H1 (cell line): ENCODE measurements around the gene RALGDS. TPM values are rescaled to one million over a fixed set of nuclear protein-coding genes. Genes with fewer than 3 reads are reported as not detected.

Experiments used
- CTCF ChIA-PET: fragments of 300-600 bp; sonication (Branson Sonifier 250); formaldehyde crosslinking; loops from one replicate; lab custom pipeline; 2021; ENCODE audit not compliant: partially characterized antibody; lab: Charles Lee
- POLR2A ChIA-PET: fragments of 300-600 bp; sonication (Branson Sonifier 250); formaldehyde crosslinking; loops from one replicate; lab custom pipeline; 2021; ENCODE audit warnings: inconsistent platforms; ENCODE audit not compliant: partially characterized antibody; lab: Charles Lee
- DNase-seq, 2 experiments: peaks; one replicate each; pipeline versions ENCODE4 v3.0.0 to v3.0.0-alpha.2; 2010 to 2022; ENCODE audit warnings: low spot score in 2 of 2, low read depth in 1 of 2, mixed read lengths in 1 of 2
- FAIRE-seq: peaks from 2 replicates; lab custom pipeline; 2011; peaks lifted over from hg19 to GRCh38; lab: Jason Lieb, UNC
- H2AFZ ChIP-seq: 2 replicates; pipeline ENCODE4 v1.8.1; 2012; ENCODE audit warnings: low read length, inconsistent platforms
- H2AK5ac ChIP-seq: 2 replicates; pipeline ENCODE4 v1.6.1; 2013; ENCODE audit warnings: low read depth, low read length
- H2BK120ac ChIP-seq: replicated peaks from 2 replicates; pipeline ENCODE3; 2013; ENCODE audit warnings: low read depth, low read length, inconsistent platforms
- H2BK12ac ChIP-seq: 2 replicates; pipeline ENCODE4 v1.6.1; 2013; ENCODE audit warnings: low read depth, low read length
- H2BK15ac ChIP-seq: 2 replicates; pipeline ENCODE4 v1.6.1; 2013; ENCODE audit warnings: low read length
- H2BK20ac ChIP-seq: 2 replicates; pipeline ENCODE4 v1.6.1; 2013; ENCODE audit warnings: low read length
- H2BK5ac ChIP-seq: 2 replicates; pipeline ENCODE4 v1.6.1; 2013; ENCODE audit warnings: low read depth, low read length
- H3K14ac ChIP-seq: 2 replicates; pipeline ENCODE4 v1.6.1; 2013; ENCODE audit warnings: inconsistent platforms; ENCODE audit not compliant: insufficient read length
- H3K18ac ChIP-seq: 2 replicates; pipeline ENCODE4 v1.6.1; 2013; ENCODE audit warnings: low read length; ENCODE audit errors: extremely low read depth
- H3K23ac ChIP-seq: 2 replicates; pipeline ENCODE4 v1.6.1; 2013; ENCODE audit warnings: inconsistent platforms; ENCODE audit not compliant: insufficient read length
- H3K23me2 ChIP-seq: 2 replicates; pipeline ENCODE4 v1.6.1; 2013; ENCODE audit warnings: low read depth, low read length
- H3K27ac ChIP-seq: 2 replicates; pipeline ENCODE4 v1.6.1; 2011; ENCODE audit warnings: low read depth, low read length, inconsistent platforms
- H3K27me3 ChIP-seq, 4 experiments: replicated peaks in 1 of 4; 1 replicate in 1 of 4; 2 replicates in 3 of 4; pipeline versions ENCODE4 v1.6.1 to v1.8.1; 2011 to 2013; ENCODE audit warnings: low read length in 3 of 4, mild to moderate bottlenecking in 3 of 4, inconsistent platforms in 2 of 4, mixed read lengths in 2 of 4, moderate library complexity in 1 of 4; ENCODE audit not compliant: control insufficient read depth in 3 of 4, insufficient read depth in 3 of 4; ENCODE audit errors: extremely low read depth in 1 of 4
- H3K36me3 ChIP-seq, 4 experiments: 2 replicates each; pipeline versions ENCODE4 v1.6.1 to v1.8.1; 2011 to 2013; ENCODE audit warnings: mild to moderate bottlenecking in 4 of 4, low read length in 3 of 4, moderate library complexity in 2 of 4, control low read depth in 1 of 4, inconsistent platforms in 1 of 4; ENCODE audit not compliant: insufficient read depth in 4 of 4, control insufficient read depth in 2 of 4
- H3K4ac ChIP-seq: replicated peaks from 2 replicates; pipeline ENCODE3; 2013; ENCODE audit warnings: low read length, low read depth, mixed read lengths, inconsistent platforms; ENCODE audit not compliant: insufficient read length
- H3K4me1 ChIP-seq, 4 experiments: replicated peaks in 1 of 4; 1 replicate in 1 of 4; 2 replicates in 3 of 4; pipeline versions ENCODE4 v1.6.1 to v1.8.1; 2011 to 2013; ENCODE audit warnings: low read length in 3 of 4, inconsistent platforms in 2 of 4, mixed read lengths in 1 of 4; ENCODE audit not compliant: insufficient read depth in 4 of 4, control insufficient read depth in 3 of 4
- H3K4me2 ChIP-seq, 2 experiments: 2 replicates each; pipeline versions ENCODE4 v1.6.1 to v1.8.1; 2011 to 2013; ENCODE audit warnings: low read depth in 2 of 2, low read length in 2 of 2, control low read depth in 1 of 2, inconsistent platforms in 1 of 2, mild to moderate bottlenecking in 1 of 2; ENCODE audit not compliant: insufficient read depth in 1 of 2
- H3K4me3 ChIP-seq, 4 experiments: fragments of 200-600, 300-600 bp in 1 of 4; sonication (generic), shearing (Covaris generic), sonication (Bioruptor Twin) in 1 of 4; 2 replicates each; pipeline versions ENCODE4 v1.5.1 to v1.8.1; 2011 to 2016; ENCODE audit warnings: low read length in 4 of 4, low read depth in 3 of 4, control low read depth in 2 of 4, inconsistent platforms in 2 of 4, mild to moderate bottlenecking in 2 of 4, mixed read lengths in 1 of 4, moderate library complexity in 1 of 4; ENCODE audit not compliant: insufficient read depth in 2 of 4; ENCODE audit errors: extremely low read depth in 1 of 4
- H3K56ac ChIP-seq: replicated peaks from 2 replicates; pipeline ENCODE3; 2013; ENCODE audit warnings: low read depth, mild to moderate bottlenecking, mixed read lengths, low read length, inconsistent platforms; ENCODE audit not compliant: insufficient read length
- H3K79me1 ChIP-seq: 2 replicates; pipeline ENCODE4 v1.6.1; 2013; ENCODE audit warnings: low read depth, low read length, control low read depth
- H3K79me2 ChIP-seq, 2 experiments: 2 replicates each; pipeline versions ENCODE4 v1.6.1 to v1.8.1; 2012 to 2013; ENCODE audit warnings: low read length in 2 of 2, mild to moderate bottlenecking in 2 of 2, inconsistent platforms in 1 of 2; ENCODE audit not compliant: insufficient read depth in 2 of 2, control insufficient read depth in 1 of 2
- H3K9ac ChIP-seq, 4 experiments: replicated peaks in 1 of 4; 1 replicate in 1 of 4; 2 replicates in 3 of 4; pipeline versions ENCODE4 v1.6.1 to v1.8.1; 2011 to 2013; ENCODE audit warnings: low read depth in 3 of 4, low read length in 3 of 4, control low read depth in 2 of 4, mild to moderate bottlenecking in 2 of 4, moderate library complexity in 2 of 4, inconsistent platforms in 1 of 4; ENCODE audit errors: extremely low read depth in 1 of 4
- H3K9me3 ChIP-seq, 2 experiments: 2 replicates each; pipeline versions ENCODE4 v1.6.1 to v1.8.1; 2012 to 2013; ENCODE audit warnings: mild to moderate bottlenecking in 2 of 2, moderate library complexity in 2 of 2, control low read depth in 1 of 2, inconsistent platforms in 1 of 2, low read depth in 1 of 2, low read length in 1 of 2, mixed read lengths in 1 of 2; ENCODE audit not compliant: insufficient read depth in 2 of 2
- H4K20me1 ChIP-seq, 2 experiments: replicated peaks in 1 of 2; 2 replicates each; pipeline versions ENCODE3 to v1.8.1; 2011 to 2013; ENCODE audit warnings: inconsistent platforms in 2 of 2, low read length in 2 of 2, mild to moderate bottlenecking in 1 of 2; ENCODE audit not compliant: insufficient read depth in 2 of 2, control insufficient read depth in 1 of 2
- H4K5ac ChIP-seq: 2 replicates; pipeline ENCODE4 v1.6.1; 2013; ENCODE audit warnings: low read length, low read depth, mixed read lengths, inconsistent platforms; ENCODE audit not compliant: insufficient read length
- H4K8ac ChIP-seq: 2 replicates; pipeline ENCODE4 v1.8.0; 2013; ENCODE audit warnings: mild to moderate bottlenecking, moderate library complexity, low read length, inconsistent platforms; ENCODE audit not compliant: insufficient read depth; ENCODE audit errors: extremely low read depth
- H4K91ac ChIP-seq: replicated peaks from 2 replicates; pipeline ENCODE3; 2013; ENCODE audit warnings: low read length, mixed read lengths, inconsistent platforms; ENCODE audit not compliant: insufficient read length
- CHD2 ChIP-seq: IDR thresholded peaks from 2 replicates; pipeline ENCODE4 v1.6.1; 2012; ENCODE audit warnings: low read length, improper control_type of control experiment
- EZH2 ChIP-seq: fragments of 200-600 bp; sonication (generic); IDR thresholded peaks from 2 replicates; pipeline ENCODE4 v1.7.1; 2012; ENCODE audit warnings: low read depth, mild to moderate bottlenecking, moderate library complexity, low read length, inconsistent platforms; ENCODE audit not compliant: severe bottlenecking
- KDM5A ChIP-seq: fragments of 200-600 bp; IDR thresholded peaks from 2 replicates; pipeline ENCODE4 v1.7.1; 2012; ENCODE audit warnings: mild to moderate bottlenecking, low read length, inconsistent platforms, mixed read lengths
- PHF8 ChIP-seq: fragments of 200-600 bp; sonication (generic); conservative IDR thresholded peaks from 2 replicates; pipeline ENCODE4 v1.7.1; 2012; ENCODE audit warnings: low read depth, mild to moderate bottlenecking, inconsistent platforms, low read length, moderate library complexity
- POLR2A ChIP-seq, 2 experiments: IDR thresholded peaks; 1 replicate in 1 of 2; 2 replicates in 1 of 2; pipeline ENCODE4 v1.6.1; 2011; ENCODE audit warnings: low read depth in 2 of 2, low read length in 2 of 2, mild to moderate bottlenecking in 2 of 2; ENCODE audit errors: control extremely low read depth in 1 of 2
- RXRA ChIP-seq: IDR thresholded peaks from 2 replicates; pipeline ENCODE4 v1.6.1; 2011; ENCODE audit warnings: low read depth, mild to moderate bottlenecking, low read length, moderate library complexity; ENCODE audit not compliant: insufficient read depth
- SAP30 ChIP-seq: fragments of 300-600 bp; sonication (generic); IDR thresholded peaks from 2 replicates; pipeline ENCODE4 v1.7.1; 2012; ENCODE audit warnings: low read length, moderate library complexity, mild to moderate bottlenecking, inconsistent platforms; ENCODE audit not compliant: insufficient read depth, insufficient replicate concordance
- SIN3A ChIP-seq, 2 experiments: IDR thresholded peaks in 1 of 2; conservative IDR thresholded peaks in 1 of 2; 2 replicates each; pipeline ENCODE4 v1.6.1; 2011 to 2012; ENCODE audit warnings: low read length in 2 of 2, improper control_type of control experiment in 1 of 2, low read depth in 1 of 2, mild to moderate bottlenecking in 1 of 2
- SUZ12 ChIP-seq: fragments of 200-600 bp; sonication (generic); IDR thresholded peaks from 2 replicates; pipeline ENCODE4 v1.6.1; 2012; ENCODE audit warnings: mild to moderate bottlenecking, inconsistent platforms, low read length, moderate library complexity, mixed read lengths
- TBP ChIP-seq: IDR thresholded peaks from 2 replicates; pipeline ENCODE4 v1.6.1; 2011; ENCODE audit warnings: low read depth, low read length, improper control_type of control experiment
- WGBS, 2 experiments: shearing (Covaris generic) in 1 of 2; methylation state at CpG; one replicate each; pipeline versions ENCODE4 v1.1.6 to v1.1.7; 2013 to 2015; ENCODE audit warnings: low lambda C conversion rate in 2 of 2, mixed read lengths in 2 of 2, inconsistent platforms in 1 of 2, low coverage in 1 of 2, missing lambda C conversion rate in 1 of 2; ENCODE audit not compliant: insufficient replicate concordance in 2 of 2, insufficient coverage in 1 of 2, insufficient read length in 1 of 2; ENCODE audit errors: extremely low coverage in 1 of 2, missing lambda C conversion rate in 1 of 2; 5-methylcytosine and 5-hydroxymethylcytosine counted together
- polyA plus RNA-seq, 7 experiments: library from polyadenylated mRNA; depleted of rRNA in 3 of 7; stranded (reverse) in 5 of 7; unstranded in 2 of 7; fragments of >200 nt in 5 of 7; fragments of 200-250 nt in 2 of 7; gene quantifications; 1 replicate in 5 of 7; 2 replicates in 1 of 7; 4 replicates in 1 of 7; pipeline versions ENCODE4 v1.2.1 to v1.2.3, GENCODE V29; 2011 to 2013; ENCODE audit warnings: missing spikeins in 2 of 7, mixed read lengths in 2 of 7
- total RNA-seq: library from RNA; stranded (reverse); fragmentation: NEBNext Ultra II Directional; extraction: Animal tissue kit (Norgen Biotek cat#: 25700); gene quantifications from 2 replicates; pipeline ENCODE4 v1.2.1, GENCODE V29; 2021

Gene RALGDS
- total and polyA plus RNA-seq, 2 of the 8 experiments (the other 6 are each of a cell fraction or from before 2014, with no cell fraction given), result 14.5 to 25.5 TPM

GRCh38 chr9:133148199-133149129, 27.4 kb upstream of the RALGDS start:
- Histone ChIP-seq H3K27me3 (peaks cover 0 to 11% (median 0%) of the 10 kb centered on the region in 4 experiments; a peak in 2 of 7 replicates), H2BK20ac (no peak overlapping the region), H3K23ac (no peak overlapping the region), H3K14ac (peak overlapping the region; percentile 74), H3K4ac (peak overlapping the region; percentile 44), H4K8ac (peak overlapping the region; percentile 73; the same call in 1 of the 2 replicates), H3K4me3 (peak overlapping the region; percentile 73 to 82 (median 76)), H3K27ac (peak overlapping the region; percentile 72; the same call in 1 of the 2 replicates), H3K9me3 (no peaks in the 10 kb centered on the region), H3K36me3 (no peaks in the 10 kb centered on the region), H3K9ac (peak overlapping the region; percentile 64 to 95 (median 85)), H2BK15ac (no peak overlapping the region), H2BK5ac (peak overlapping the region; percentile 52; the same call in 1 of the 2 replicates), H2BK120ac (no peak overlapping the region), H4K20me1 (peaks cover 10 to 25% of the 10 kb centered on the region in 2 experiments), H3K79me1 (no peaks in the 10 kb centered on the region), H3K18ac (peak overlapping the region; percentile 83), H4K91ac (peak overlapping the region; percentile 91), H4K5ac (peak overlapping the region; percentile 15), H3K4me2 (peak overlapping the region; percentile 85 to 88), H2AFZ (peak overlapping the region; percentile 81; the same call in 1 of the 2 replicates), H2AK5ac (0 out of 2 replicates have a peak overlapping the region, but pooled peaks have one; percentile 67), H3K23me2 (peaks cover 12% of the 10 kb centered on the region), H2BK12ac (peak overlapping the region; percentile 60), H3K56ac (peak overlapping the region; percentile 77), H3K79me2 (no peaks in the 10 kb centered on the region; a peak in 1 of 4 replicates), H3K4me1 (peaks cover 0 to 21% (median 15%) of the 10 kb centered on the region in 4 experiments; a peak in 5 of 7 replicates)
- DNase-seq, result peak in 1 of 2 experiments; percentile 64
- WGBS, 2 experiments, result 8% methylated on average over 44 of the region's 65 CpGs; no CpG with 5 or more reads in 1 of the 2 experiments
- FAIRE-seq, result no peak
- ChIA-PET POLR2A (interaction anchor here (0.9 to 3.7 kb wide), 8 partner anchors 9 to 199 kb away, joined by 3 to 13 read pairs (median 7); partner anchors contain the start of genes MED22 and RPL7A), CTCF (interaction anchor here (0.6 to 11.7 kb wide), 19 partner anchors 11 to 392 kb away, joined by 3 to 337 read pairs (median 5); no protein-coding TSS in a partner anchor)
- TF ChIP-seq PHF8 (peak; percentile 37; the same call in 1 of the 2 replicates), TBP (no peak), POLR2A (IDR thresholded peaks at IDR 0.05; ENCODE audit: control extremely low read depth in 1 of 2, low read depth in 2 of 2, low read length in 2 of 2) (no peak), CHD2 (no peak), EZH2 (no peak), SAP30 (no peak), KDM5A (no peak), SIN3A (conservative IDR thresholded peaks at IDR 0.05 in 1 of 2, IDR thresholded peaks at IDR 0.05 in 1 of 2; ENCODE audit: low read depth in 1 of 2, low read length in 2 of 2) (0 out of 4 replicates have a peak, but pooled peaks of 1 of the 2 experiments have one; percentile 31), RXRA (no peak), SUZ12 (no peak)
